K562 (cell line): ENCODE data around the gene DDAH1. TPM values are rescaled to one million over a fixed set of nuclear protein-coding genes. Genes with fewer than 3 reads are reported as not detected.

Experiments used
- ATF2 ChIP-seq: sonication (generic); formaldehyde crosslinking; IDR thresholded peaks from 2 replicates; pipeline ENCODE4 v1.8.1; 2022; ENCODE audit warnings: missing genetic modification reagents
- FOXA3 ChIP-seq, 2 experiments: fragments of 450-650 bp in 1 of 2; sonication (generic) in 1 of 2; formaldehyde crosslinking; IDR thresholded peaks in 1 of 2; conservative IDR thresholded peaks in 1 of 2; 2 replicates each; pipeline versions ENCODE4 v1.4.0 to v1.8.0; 2020 to 2022; ENCODE audit warnings: mild to moderate bottlenecking in 2 of 2, missing genetic modification reagents in 1 of 2
- GABPB1 ChIP-seq: sonication (generic); formaldehyde crosslinking; IDR thresholded peaks from 2 replicates; pipeline ENCODE4 v1.8.0; 2022; ENCODE audit warnings: mild to moderate bottlenecking, missing genetic modification reagents
- LEF1 ChIP-seq: fragments of 450-650 bp; IDR thresholded peaks from 2 replicates; pipeline ENCODE4 v1.6.1; 2016; ENCODE audit warnings: mild to moderate bottlenecking
- MXI1 ChIP-seq: IDR thresholded peaks from 2 replicates; pipeline ENCODE4 v1.6.1; 2011; ENCODE audit warnings: low read depth, mild to moderate bottlenecking, improper control_type of control experiment, low read length
- OTX1 ChIP-seq: fragments of 450-650 bp; formaldehyde crosslinking; IDR thresholded peaks from 2 replicates; pipeline ENCODE4 v1.4.0; 2022; ENCODE audit warnings: mild to moderate bottlenecking
- PRMT5 ChIP-seq: sonication (generic); formaldehyde crosslinking; IDR thresholded peaks from 2 replicates; pipeline ENCODE4 v1.5.0; 2020; ENCODE audit warnings: missing genetic modification reagents
- PURB ChIP-seq: sonication (generic); formaldehyde crosslinking; IDR thresholded peaks from 2 replicates; pipeline ENCODE4 v1.9.0; 2021; ENCODE audit warnings: low read depth, mild to moderate bottlenecking, missing genetic modification reagents
- RAD51 ChIP-seq: fragments of 450-650 bp; IDR thresholded peaks from 2 replicates; pipeline ENCODE4 v1.7.1; 2016; ENCODE audit warnings: low read depth, mild to moderate bottlenecking, borderline replicate concordance
- RUNX1 ChIP-seq: sonication (generic); IDR thresholded peaks from 2 replicates; pipeline ENCODE4 v1.6.1; 2016; ENCODE audit warnings: antibody characterized with exemption, low read depth
- SIRT6 ChIP-seq: IDR thresholded peaks from one replicate; pipeline ENCODE4 v1.6.1; 2012; ENCODE audit warnings: low read depth, mild to moderate bottlenecking, control low read depth, inconsistent platforms, low read length, moderate library complexity
- SRSF1 ChIP-seq: fragments of 200-400 bp; formaldehyde crosslinking; IDR thresholded peaks from 2 replicates; pipeline ENCODE4 v1.6.1; 2017; ENCODE audit warnings: mild to moderate bottlenecking, low read depth, low read length, moderate library complexity
- TAL1 ChIP-seq: fragments of 450-650 bp; IDR thresholded peaks from 2 replicates; pipeline ENCODE4 v1.6.1; 2016; ENCODE audit warnings: mild to moderate bottlenecking
- THAP7 ChIP-seq: fragments of 250-450 bp; sonication (Bioruptor Pico); IDR thresholded peaks from 2 replicates; pipeline ENCODE4 v1.5.0; 2021
- TSC22D4 ChIP-seq: fragments of 450-650 bp; IDR thresholded peaks from 2 replicates; pipeline ENCODE4 v1.6.1; 2016; ENCODE audit warnings: missing genetic modification characterization, missing biosample characterization, control low read depth
- ZC3H11A ChIP-seq: IDR thresholded peaks from 2 replicates; pipeline ENCODE4 v1.6.1; 2012; ENCODE audit warnings: low read depth, low read length, improper control_type of control experiment
- ZNF444 ChIP-seq: fragments of 250-450 bp; sonication (Bioruptor Pico); IDR thresholded peaks from 2 replicates; pipeline ENCODE4 v1.4.0; 2020; ENCODE audit warnings: mild to moderate bottlenecking, moderate library complexity
- ZNF75A ChIP-seq: fragments of 450-650 bp; formaldehyde crosslinking; IDR thresholded peaks from 2 replicates; pipeline ENCODE4 v1.4.0; 2020; ENCODE audit warnings: mild to moderate bottlenecking
- ZNF785 ChIP-seq: fragments of 250-450 bp; sonication (Bioruptor Pico); IDR thresholded peaks from 2 replicates; pipeline ENCODE4 v1.4.0; 2020; ENCODE audit warnings: mild to moderate bottlenecking
- polyA plus RNA-seq, 8 experiments: library from polyadenylated mRNA; depleted of rRNA in 4 of 8; stranded (reverse) in 5 of 8; unstranded in 3 of 8; fragments of >200 nt; fragmentation: Nextera tagmentation in 2 of 8; fragmentation: Illumina TruSeq in 1 of 8; extraction: Ambion mirVana in 2 of 8; extraction: Trizol in 1 of 8; gene quantifications; 2 replicates each; pipeline versions ENCODE4 v1.2.1 to v1.2.3, GENCODE V29; 2011 to 2014; ENCODE audit warnings: inconsistent platforms in 1 of 8, missing spikeins in 1 of 8
- total RNA-seq, 7 experiments: library from RNA; depleted of rRNA in 6 of 7; stranded (reverse); fragments of >200 nt in 6 of 7; fragmentation: Illumina TruSeq in 2 of 7; extraction: Trizol in 2 of 7; gene quantifications; 2 replicates each; pipeline versions ENCODE4 v1.2.1 to v1.2.3, GENCODE V29; 2011 to 2021; ENCODE audit warnings: low replicate concordance in 1 of 7
- TF ChIP-seq, protein P1 (sequence below), 2 experiments: fragments of 450-650 bp; IDR thresholded peaks; 2 replicates each; pipeline ENCODE4 v1.6.1; 2018; ENCODE audit warnings: mild to moderate bottlenecking in 2 of 2, low read depth in 1 of 2; ENCODE audit not compliant: partially characterized antibody in 2 of 2
- TF ChIP-seq, protein P2 (sequence below): fragments of 250-450 bp; sonication (Bioruptor Pico); IDR thresholded peaks from 2 replicates; pipeline ENCODE4 v1.4.0; 2020; ENCODE audit warnings: mild to moderate bottlenecking

Gene DDAH1
- total and polyA plus RNA-seq, 9 of the 15 experiments (the other 6 are each of a cell fraction or from before 2014, with no cell fraction given): 0.04 to 0.24 (median 0.10) TPM

- TF ChIP-seq THAP7 (CRISPR knock-in tag) (no peak), SIRT6 (no peak), GABPB1 (CRISPR knock-in tag) (peak; percentile 90), TAL1 (no peak), ZNF75A (CRISPR knock-in tag) (no peak), PURB (CRISPR knock-in tag) (no peak), RAD51 (no peak), RUNX1 (no peak), TSC22D4 (tag) (no peak), ZNF444 (no peak), OTX1 (no peak), MXI1 (no peak), FOXA3 (CRISPR knock-in tag; conservative IDR thresholded peaks at IDR 0.05 in 1 of 2, IDR thresholded peaks at IDR 0.05 in 1 of 2) (no peak), ZC3H11A (no peak), PRMT5 (CRISPR knock-in tag) (no peak), ZNF785 (CRISPR knock-in tag) (no peak), ATF2 (no peak), SRSF1 (no peak), LEF1 (no peak)
- TF ChIP-seq, protein P1, sequence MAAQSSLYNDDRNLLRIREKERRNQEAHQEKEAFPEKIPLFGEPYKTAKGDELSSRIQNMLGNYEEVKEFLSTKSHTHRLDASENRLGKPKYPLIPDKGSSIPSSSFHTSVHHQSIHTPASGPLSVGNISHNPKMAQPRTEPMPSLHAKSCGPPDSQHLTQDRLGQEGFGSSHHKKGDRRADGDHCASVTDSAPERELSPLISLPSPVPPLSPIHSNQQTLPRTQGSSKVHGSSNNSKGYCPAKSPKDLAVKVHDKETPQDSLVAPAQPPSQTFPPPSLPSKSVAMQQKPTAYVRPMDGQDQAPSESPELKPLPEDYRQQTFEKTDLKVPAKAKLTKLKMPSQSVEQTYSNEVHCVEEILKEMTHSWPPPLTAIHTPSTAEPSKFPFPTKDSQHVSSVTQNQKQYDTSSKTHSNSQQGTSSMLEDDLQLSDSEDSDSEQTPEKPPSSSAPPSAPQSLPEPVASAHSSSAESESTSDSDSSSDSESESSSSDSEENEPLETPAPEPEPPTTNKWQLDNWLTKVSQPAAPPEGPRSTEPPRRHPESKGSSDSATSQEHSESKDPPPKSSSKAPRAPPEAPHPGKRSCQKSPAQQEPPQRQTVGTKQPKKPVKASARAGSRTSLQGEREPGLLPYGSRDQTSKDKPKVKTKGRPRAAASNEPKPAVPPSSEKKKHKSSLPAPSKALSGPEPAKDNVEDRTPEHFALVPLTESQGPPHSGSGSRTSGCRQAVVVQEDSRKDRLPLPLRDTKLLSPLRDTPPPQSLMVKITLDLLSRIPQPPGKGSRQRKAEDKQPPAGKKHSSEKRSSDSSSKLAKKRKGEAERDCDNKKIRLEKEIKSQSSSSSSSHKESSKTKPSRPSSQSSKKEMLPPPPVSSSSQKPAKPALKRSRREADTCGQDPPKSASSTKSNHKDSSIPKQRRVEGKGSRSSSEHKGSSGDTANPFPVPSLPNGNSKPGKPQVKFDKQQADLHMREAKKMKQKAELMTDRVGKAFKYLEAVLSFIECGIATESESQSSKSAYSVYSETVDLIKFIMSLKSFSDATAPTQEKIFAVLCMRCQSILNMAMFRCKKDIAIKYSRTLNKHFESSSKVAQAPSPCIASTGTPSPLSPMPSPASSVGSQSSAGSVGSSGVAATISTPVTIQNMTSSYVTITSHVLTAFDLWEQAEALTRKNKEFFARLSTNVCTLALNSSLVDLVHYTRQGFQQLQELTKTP (IDR thresholded peaks at IDR 0.05; ENCODE audit: low read depth in 1 of 2, partially characterized antibody in 2 of 2): no peak
- TF ChIP-seq, protein P2, sequence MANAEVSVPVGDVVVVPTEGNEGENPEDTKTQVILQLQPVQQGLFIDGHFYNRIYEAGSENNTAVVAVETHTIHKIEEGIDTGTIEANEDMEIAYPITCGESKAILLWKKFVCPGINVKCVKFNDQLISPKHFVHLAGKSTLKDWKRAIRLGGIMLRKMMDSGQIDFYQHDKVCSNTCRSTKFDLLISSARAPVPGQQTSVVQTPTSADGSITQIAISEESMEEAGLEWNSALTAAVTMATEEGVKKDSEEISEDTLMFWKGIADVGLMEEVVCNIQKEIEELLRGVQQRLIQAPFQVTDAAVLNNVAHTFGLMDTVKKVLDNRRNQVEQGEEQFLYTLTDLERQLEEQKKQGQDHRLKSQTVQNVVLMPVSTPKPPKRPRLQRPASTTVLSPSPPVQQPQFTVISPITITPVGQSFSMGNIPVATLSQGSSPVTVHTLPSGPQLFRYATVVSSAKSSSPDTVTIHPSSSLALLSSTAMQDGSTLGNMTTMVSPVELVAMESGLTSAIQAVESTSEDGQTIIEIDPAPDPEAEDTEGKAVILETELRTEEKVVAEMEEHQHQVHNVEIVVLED (CRISPR knock-in tag): peak; percentile 82
These were observed 188.6 kb downstream of the DDAH1 start, which contains the start of gene BCL10 (continued) for GRCh38 chr1:85276215-85276977.
